ENCODE measurements around the gene CYBC1. TPM values are rescaled to one million over a fixed set of nuclear protein-coding genes. Genes with fewer than 3 reads are reported as not detected.
A peak's percentile ranks its signal among the peaks of the same experiment; 100 is the strongest.

The CYBC1 gene
- 61.5 to 71.7 TPM (median 65.5 TPM) in 3 replicates for total RNA-seq (2021)
- percentile 68 among the genes with signal in this experiment for Bru-seq, nascent RNA
- long read RNA-seq, experiment 1, full-length matches to known transcripts: 112 of 161 reads
- long read RNA-seq, experiment 1, partial matches to known transcripts: 7 of 161 reads
- long read RNA-seq, experiment 1, other reads (novel, unspliced or antisense): 42 of 161 reads
- long read RNA-seq, experiment 2, full-length matches to known transcripts: 24 of 54 reads
- long read RNA-seq, experiment 2, partial matches to known transcripts: 8 of 54 reads
- long read RNA-seq, experiment 2, other reads (novel, unspliced or antisense): 22 of 54 reads
- long read RNA-seq, experiment 3, transcript CYBC1-201 (7 exons, 2,093 nt): major isoform, 6 of 11 reads
- long read RNA-seq, experiment 3, partial matches to known transcripts: 0 of 11 reads
- long read RNA-seq, experiment 3, other reads (novel, unspliced or antisense): 2 of 11 reads

GRCh38 chr17:82450357-82451106 is at the start of gene CYBC1:
Gene CYBC1, minus strand, starts transcription at chr17:82450752. Its CDS starts 1,498 bp downstream, at chr17:82449254.
- peak; percentile 90 for DNase-seq (ENCODE audit: low spot score)
- Mint-ChIP-seq H3K9me3 (peaks cover 33% of the 10 kb centered on the region), H3K27me3 (ENCODE audit: low read depth) (peaks cover 20% of the 10 kb centered on the region), H3K4me1 (peaks cover 14% of the 10 kb centered on the region), H3K4me3 (peak within 1 kb of the TSS; percentile 76), H3K36me3 (peaks cover 19% of the 10 kb centered on the region), H3K27ac (peak within 1 kb of the TSS; percentile 84)
- CTCF ChIA-PET: no interaction called here
- peak; percentile 86 for ATAC-seq
- POLR2A ChIA-PET: no interaction called here
- TF ChIP-seq CTCF (IDR thresholded peaks at IDR 0.05) (no peak), SMAD4 (CRISPR knock-in tag; IDR thresholded peaks at IDR 0.05) (no peak), PRRX2 (CRISPR knock-in tag; IDR thresholded peaks at IDR 0.05) (no peak), TEAD1 (CRISPR knock-in tag; IDR thresholded peaks at IDR 0.05) (peak; percentile 54; the same call in 1 of the 2 replicates), NR2C2 (CRISPR knock-in tag; IDR thresholded peaks at IDR 0.05) (no peak), CREM (CRISPR knock-in tag; IDR thresholded peaks at IDR 0.05) (peak; percentile 80), CBFB (CRISPR knock-in tag; IDR thresholded peaks at IDR 0.05; ENCODE audit: low read depth) (no peak), ESRRA (CRISPR knock-in tag; IDR thresholded peaks at IDR 0.05; ENCODE audit: borderline replicate concordance) (peak; percentile 48; the same call in 1 of the 2 replicates), RELA (CRISPR knock-in tag; IDR thresholded peaks at IDR 0.05; ENCODE audit: borderline replicate concordance) (no peak), ZSCAN18 (CRISPR knock-in tag; IDR thresholded peaks at IDR 0.05) (no peak), ELF4 (CRISPR knock-in tag; IDR thresholded peaks at IDR 0.05; ENCODE audit: low read depth) (0 out of 2 replicates have a peak, but pooled peaks have one; percentile 67), SMAD3 (CRISPR knock-in tag; IDR thresholded peaks at IDR 0.05; ENCODE audit: borderline replicate concordance) (0 out of 2 replicates have a peak, but pooled peaks have one; percentile 18), ZNF317 (CRISPR knock-in tag; IDR thresholded peaks at IDR 0.05; ENCODE audit: borderline replicate concordance, low read depth) (0 out of 2 replicates have a peak, but pooled peaks have one; percentile 16), ZNF219 (CRISPR knock-in tag; IDR thresholded peaks at IDR 0.05; ENCODE audit: borderline replicate concordance) (0 out of 2 replicates have a peak, but pooled peaks have one; percentile 21), TP53 (CRISPR knock-in tag; IDR thresholded peaks at IDR 0.05) (no peak), ZNF423 (CRISPR knock-in tag; IDR thresholded peaks at IDR 0.05) (peak; percentile 57), ETV6 (CRISPR knock-in tag; IDR thresholded peaks at IDR 0.05) (peak; percentile 100), NR1H2 (CRISPR knock-in tag; IDR thresholded peaks at IDR 0.05) (no peak), E2F1 (CRISPR knock-in tag; IDR thresholded peaks at IDR 0.05) (no peak), AR (CRISPR knock-in tag; IDR thresholded peaks at IDR 0.05) (no peak), NR3C1 (CRISPR knock-in tag; conservative IDR thresholded peaks at IDR 0.05; ENCODE audit: low read depth) (0 out of 2 replicates have a peak, but pooled peaks have one; percentile 52), ZNF532 (CRISPR knock-in tag; IDR thresholded peaks at IDR 0.05; ENCODE audit: borderline replicate concordance) (no peak), JUN (CRISPR knock-in tag; IDR thresholded peaks at IDR 0.05) (peak; percentile 81)

Data from WTC11 (cell line).